Kidney epithelial cell (primary cell): ENCODE results near the gene NRDC. TPM values are rescaled to one million over a fixed set of nuclear protein-coding genes. Genes with fewer than 3 reads are reported as not detected.

Source experiments
- DNase-seq: peaks from one replicate; pipeline ENCODE4 v3.0.0-alpha.2; 2010; ENCODE audit warnings: low read depth
- H3K27me3 ChIP-seq: 2 replicates; pipeline ENCODE4 v1.6.0; 2011; ENCODE audit warnings: low read length; ENCODE audit not compliant: control insufficient read depth, insufficient read depth
- H3K36me3 ChIP-seq: 2 replicates; pipeline ENCODE4 v1.5.1; 2011; ENCODE audit warnings: low read length; ENCODE audit not compliant: control insufficient read depth, insufficient read depth
- H3K4me3 ChIP-seq: 2 replicates; pipeline ENCODE4 v1.5.1; 2011; ENCODE audit warnings: low read depth, mild to moderate bottlenecking, control low read depth, low read length
- total RNA-seq: library from RNA; depleted of rRNA; stranded (reverse); fragments of >200 nt; gene quantifications from 2 replicates; pipeline ENCODE4 v1.2.3, GENCODE V29; 2015
- TF ChIP-seq, protein P1 (sequence below): IDR thresholded peaks from 2 replicates; pipeline ENCODE4 v1.5.1; 2011; ENCODE audit warnings: mild to moderate bottlenecking, moderate library complexity, low read length, control low read depth, inconsistent platforms; ENCODE audit not compliant: insufficient read depth, poor library complexity, severe bottlenecking

Gene NRDC
- total RNA-seq, 1 donor from 2014 or later: 62.2 TPM

DNA sequence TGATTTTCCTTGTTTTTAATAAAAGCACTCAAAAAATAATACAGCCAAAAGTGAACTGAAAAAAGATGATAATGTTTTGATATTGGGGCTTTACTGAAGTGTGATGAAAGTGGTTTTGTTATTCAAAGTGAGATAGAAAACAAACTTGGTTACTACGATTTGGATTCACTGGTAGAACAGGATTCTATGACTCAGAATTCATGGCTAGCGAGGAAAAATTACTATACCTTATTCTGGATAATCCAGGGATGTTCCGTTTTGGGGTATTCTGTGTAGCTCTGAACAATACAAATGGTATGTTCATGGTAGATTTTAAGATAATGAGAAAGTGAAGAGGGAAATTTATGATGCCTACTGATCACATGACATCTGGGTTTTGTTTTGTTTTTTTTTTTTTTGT lies 117.7 kb downstream of the NRDC start:
- no peak overlapping the region for H3K4me3 ChIP-seq
- TF ChIP-seq, protein P1, sequence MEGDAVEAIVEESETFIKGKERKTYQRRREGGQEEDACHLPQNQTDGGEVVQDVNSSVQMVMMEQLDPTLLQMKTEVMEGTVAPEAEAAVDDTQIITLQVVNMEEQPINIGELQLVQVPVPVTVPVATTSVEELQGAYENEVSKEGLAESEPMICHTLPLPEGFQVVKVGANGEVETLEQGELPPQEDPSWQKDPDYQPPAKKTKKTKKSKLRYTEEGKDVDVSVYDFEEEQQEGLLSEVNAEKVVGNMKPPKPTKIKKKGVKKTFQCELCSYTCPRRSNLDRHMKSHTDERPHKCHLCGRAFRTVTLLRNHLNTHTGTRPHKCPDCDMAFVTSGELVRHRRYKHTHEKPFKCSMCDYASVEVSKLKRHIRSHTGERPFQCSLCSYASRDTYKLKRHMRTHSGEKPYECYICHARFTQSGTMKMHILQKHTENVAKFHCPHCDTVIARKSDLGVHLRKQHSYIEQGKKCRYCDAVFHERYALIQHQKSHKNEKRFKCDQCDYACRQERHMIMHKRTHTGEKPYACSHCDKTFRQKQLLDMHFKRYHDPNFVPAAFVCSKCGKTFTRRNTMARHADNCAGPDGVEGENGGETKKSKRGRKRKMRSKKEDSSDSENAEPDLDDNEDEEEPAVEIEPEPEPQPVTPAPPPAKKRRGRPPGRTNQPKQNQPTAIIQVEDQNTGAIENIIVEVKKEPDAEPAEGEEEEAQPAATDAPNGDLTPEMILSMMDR: no peak
- no peak for DNase-seq
- no peaks in the 10 kb centered on the region for H3K36me3 ChIP-seq
- no peaks in the 10 kb centered on the region for H3K27me3 ChIP-seq

DNA sequence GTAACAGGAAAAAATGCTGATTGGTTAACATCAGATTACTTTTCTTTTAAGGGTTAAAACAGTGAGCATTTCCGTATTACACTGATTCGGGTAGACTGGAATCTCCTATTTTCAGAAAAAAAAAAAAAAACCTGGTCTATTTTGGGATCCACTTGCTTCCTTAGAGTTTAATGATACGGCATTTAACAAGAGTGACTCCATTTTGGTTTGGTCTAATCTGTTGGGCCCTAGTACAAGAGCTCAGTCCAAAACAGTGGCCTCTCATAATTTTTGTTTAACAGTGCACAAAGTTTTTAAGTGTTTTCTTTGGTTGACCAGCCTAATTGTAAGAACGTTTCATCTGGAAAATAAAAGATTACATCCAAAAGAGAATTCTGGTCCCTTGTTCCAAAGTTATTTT lies 120.2 kb downstream of the NRDC start:
- Histone ChIP-seq H3K36me3 (no peaks in the 10 kb centered on the region), H3K4me3 (no peak overlapping the region), H3K27me3 (no peaks in the 10 kb centered on the region)

DNA sequence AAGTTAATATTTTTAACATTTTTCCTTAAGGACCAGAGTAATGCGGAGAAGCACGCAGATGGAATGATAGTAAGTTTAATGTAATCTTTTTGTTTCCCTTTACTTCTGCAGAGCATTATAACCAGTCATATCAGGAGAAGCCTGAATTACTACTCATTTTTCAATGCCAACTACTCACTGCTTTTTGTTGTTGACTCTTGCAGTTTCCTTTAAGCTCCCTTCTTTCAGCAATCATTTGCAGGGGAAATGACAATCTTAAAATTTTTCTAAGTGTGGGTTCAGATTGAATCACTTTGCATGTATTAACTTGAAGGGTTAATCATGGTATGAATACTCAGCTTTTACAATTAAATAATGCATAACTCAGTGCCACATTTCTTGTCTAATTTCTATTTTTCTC lies 122.2 kb downstream of the NRDC start:
- Histone ChIP-seq H3K4me3 (no peak overlapping the region), H3K36me3 (no peaks in the 10 kb centered on the region), H3K27me3 (no peaks in the 10 kb centered on the region)
- TF ChIP-seq, protein P1: no peak
- no peak for DNase-seq

More for the DNA sequence above, 120.2 kb downstream of the NRDC start:
- TF ChIP-seq, protein P1: no peak
- no peak for DNase-seq

DNA sequence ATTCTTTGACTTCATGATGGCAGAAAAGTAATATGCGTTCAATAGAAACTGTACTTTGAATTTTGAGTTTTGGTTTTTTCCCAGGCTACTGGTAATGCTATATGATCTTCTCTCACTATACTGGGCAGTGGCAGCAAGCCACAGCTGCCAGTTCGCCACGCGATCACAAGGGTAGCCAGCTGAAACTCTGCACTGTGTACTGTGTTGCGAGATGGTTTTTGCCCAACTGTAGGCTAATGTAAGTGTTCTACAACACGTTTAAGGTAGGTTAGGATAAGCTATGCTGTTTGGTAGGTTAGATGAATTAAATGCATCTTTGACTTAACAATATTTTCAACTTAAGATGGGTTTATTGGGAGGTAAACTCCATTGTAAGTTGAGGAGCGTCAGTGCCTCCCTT lies 123.1 kb downstream of the NRDC start:
- no peak overlapping the region for H3K4me3 ChIP-seq
- H3K27me3 ChIP-seq: no peaks in the 10 kb centered on the region
- DNase-seq: no peak
- TF ChIP-seq, protein P1: no peak
- H3K36me3 ChIP-seq: no peaks in the 10 kb centered on the region

DNA sequence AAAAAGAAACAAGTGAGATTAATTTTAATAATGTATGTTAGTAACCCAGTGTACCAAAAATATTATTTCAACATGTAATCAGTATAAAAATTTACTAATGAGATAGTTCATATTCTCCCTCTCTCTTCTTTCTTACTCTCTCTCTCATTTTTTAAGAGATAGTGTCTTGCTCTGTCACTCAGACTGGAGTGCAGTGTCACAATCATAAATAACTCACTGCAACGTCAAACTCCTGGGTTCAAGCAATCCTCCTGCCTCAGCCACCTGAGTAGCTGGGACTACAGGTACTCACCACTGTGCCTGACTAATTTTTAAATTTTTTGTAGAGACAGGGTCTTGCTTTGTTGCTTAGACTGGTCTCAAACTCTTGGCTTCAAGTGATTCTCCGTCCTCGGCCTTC lies 123.9 kb downstream of the NRDC start:
- Histone ChIP-seq H3K27me3 (no peaks in the 10 kb centered on the region), H3K4me3 (no peak overlapping the region), H3K36me3 (no peaks in the 10 kb centered on the region)
- TF ChIP-seq, protein P1: no peak
- no peak for DNase-seq

DNA sequence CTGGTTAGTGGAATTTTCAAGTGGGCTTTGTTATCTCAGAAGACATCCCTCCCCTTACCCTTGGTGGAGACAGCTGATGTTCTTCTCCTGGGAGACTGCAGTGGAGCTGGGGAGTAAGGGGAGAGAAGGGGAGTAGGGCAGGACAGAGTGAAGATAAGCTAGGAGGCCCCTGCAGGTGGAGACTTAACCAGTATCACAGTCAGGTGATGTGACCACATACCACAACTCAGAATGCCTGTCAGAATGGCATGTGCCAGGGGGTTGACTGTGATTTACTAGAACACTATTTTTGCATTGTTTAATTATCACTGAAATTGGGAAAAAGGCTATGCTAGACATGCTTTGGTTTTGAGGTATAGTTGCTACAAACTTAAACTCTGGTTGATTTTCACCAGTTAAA lies 124.6 kb downstream of the NRDC start:
- no peaks in the 10 kb centered on the region for H3K27me3 ChIP-seq
- no peak for DNase-seq
- H3K36me3 ChIP-seq: no peaks in the 10 kb centered on the region
- TF ChIP-seq, protein P1: no peak
- no peak overlapping the region for H3K4me3 ChIP-seq
